GM21737 (cell line): ENCODE measurements around the gene KLF9.

Experiments
- ATAC-seq: cut with Tn5 transposase; IDR thresholded peaks from one replicate; pipeline ENCODE4 v1.9.1; 2021; ENCODE audit warnings: mild to moderate bottlenecking, moderate library complexity; ENCODE audit not compliant: unreplicated experiment

KLF9 gene

DNA sequence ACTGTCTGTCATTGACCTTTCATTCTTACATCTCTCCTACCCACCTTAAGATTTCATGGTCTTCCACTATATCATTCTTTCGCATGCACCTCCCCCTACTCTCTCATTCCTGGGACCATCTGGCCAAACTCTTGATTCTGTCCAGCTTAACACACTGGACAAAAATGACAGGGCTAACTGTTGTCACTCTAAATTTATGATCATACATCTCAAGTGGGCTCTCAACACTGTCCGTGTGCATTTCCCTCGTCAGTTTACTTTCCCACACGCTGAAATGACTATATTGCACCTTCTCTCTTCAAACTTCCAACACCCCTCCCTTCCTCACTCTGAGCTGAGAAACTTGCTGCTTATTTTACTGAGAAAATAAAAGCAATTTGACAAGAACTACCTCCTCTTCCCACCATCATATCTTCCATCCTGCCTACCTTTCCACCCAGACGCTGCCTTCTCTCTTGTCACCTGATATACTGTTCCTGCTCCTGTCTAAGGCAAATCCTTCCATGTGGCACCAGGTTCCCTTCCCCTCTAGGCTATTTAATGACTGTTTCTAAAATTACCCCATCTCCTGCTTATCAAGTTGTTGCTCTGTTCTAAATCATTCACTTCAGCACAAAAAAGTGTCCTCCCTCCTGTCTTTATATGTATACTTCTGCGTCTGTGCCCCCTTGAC is 8.1 kb upstream of the KLF9 start:
- no peak for ATAC-seq

DNA sequence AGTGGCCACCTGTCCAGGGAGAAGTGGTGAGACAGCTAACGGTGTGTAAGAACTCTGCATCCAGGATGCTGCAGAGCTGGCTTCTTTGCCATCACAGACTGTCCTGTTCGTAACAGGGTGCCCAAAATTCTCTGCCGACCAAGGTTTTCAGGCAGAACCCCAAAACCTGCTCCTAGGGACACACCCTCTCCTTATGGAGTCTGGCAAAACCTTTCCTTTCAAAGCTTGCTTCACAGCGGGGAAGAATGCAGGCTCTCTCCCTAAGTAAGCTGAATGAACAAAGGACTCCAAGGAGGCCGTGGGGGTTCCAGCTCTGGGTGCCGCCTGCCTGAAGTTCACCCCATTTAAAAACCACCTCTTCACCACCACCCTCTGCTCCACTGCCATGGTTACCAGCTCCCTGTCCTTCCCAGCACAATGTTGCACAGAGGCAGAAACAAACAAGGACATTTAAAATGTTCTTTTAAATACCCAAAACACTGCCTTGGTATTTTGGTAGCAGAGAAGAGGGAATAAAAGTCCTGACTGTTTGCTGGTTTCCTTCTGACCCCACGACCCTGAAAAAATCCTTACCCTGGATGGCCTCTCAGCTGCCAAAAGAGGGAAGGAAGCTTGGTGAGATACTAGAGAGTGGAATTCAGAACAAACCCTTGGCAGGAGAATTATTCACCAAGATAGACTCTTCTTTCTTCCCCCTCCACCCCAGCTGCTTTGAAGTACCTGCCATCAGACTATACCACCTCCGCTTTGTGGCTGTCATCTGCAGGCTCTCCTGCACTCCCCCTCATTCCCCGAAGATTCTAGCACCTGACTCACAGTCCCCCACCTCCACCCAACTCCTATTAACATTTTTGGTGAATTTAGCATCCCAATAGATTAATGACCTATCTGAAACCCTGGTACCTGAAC is 7.1 kb upstream of the KLF9 start:
- ATAC-seq, result no peak

DNA sequence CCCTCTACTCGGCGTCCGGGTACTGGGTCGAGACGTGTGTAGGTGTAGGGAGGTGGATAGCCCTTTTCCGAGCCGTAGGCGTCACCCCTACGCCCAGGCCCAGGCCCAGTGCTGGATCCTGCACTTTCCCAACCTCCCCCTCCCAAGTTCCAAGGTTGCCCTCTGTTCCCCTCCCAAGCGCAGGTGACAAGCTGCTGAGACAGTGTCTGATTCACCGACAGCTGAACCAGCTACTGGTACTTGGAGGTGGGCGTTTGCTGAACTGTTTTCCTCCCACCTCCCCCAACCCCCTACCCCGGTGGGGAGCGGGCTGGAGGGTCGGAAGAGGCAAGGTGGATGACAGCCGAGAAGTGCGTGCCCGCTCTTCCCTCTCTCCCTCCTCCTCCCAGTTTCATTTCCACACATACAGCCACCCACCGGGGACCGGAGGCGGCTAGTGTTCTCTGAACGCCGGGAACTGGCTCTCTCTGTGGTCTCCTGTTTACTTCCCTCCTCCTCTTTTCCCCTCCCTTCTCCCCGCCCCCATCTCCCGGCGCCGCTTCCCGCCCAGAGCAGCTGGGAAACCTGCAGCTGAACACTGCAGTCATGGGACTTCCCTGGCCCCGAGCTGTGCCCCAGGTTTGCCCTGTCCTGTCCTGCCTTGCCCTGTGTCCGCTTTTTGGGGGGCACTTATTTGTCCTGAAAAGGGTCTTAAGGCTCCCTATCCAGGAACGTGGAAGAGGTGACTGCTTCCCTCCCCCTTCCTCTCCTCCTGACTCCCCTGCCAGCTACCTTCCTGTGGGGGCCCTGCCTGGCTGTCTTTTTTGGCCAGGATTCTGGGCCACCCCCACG is 6.2 kb upstream of the KLF9 start:
- ATAC-seq, result peak; percentile 5

DNA sequence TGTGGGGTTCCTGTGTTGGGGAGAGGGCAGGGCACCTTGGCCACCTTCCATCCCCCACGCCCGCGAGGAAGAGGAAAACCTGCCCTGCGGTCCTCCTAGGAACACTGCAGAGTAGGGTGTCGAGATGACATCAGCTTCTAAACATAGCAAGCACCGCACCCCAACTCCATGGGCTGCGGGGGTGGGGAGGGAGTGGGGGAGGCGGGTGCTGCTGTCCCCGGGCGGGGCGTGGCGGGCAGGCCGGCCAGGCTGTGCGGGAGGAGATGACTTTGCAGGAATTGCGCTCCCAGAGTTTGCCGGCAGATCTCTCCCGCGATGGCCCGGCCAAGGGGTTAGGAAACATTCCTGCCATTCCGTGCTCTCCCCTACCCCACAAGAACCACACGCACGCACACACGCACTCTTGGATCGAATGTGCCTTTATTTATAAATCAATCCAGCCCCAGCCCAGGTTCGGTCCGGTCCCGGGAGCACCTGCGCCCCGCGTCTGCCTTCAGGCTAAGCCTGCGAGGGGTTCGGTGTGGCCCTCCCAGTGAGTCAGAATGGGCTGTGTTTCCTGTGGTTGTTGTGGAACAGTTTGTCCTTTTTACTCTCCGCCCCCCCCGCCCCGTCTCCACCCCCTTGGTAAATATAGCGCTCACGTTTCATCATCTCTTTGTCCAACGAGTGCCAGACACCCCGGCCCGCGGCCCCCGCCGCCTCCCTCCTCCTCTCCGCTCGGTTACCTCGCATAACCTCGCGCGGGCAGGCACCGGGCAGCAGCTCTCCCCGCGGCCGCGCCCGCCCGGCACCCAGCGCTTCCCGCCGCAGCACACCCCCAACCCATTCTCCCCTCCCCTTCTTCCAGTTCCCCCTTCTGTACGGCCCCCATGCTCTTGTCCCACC is 5.3 kb upstream of the KLF9 start:
- ATAC-seq, result peak; percentile 41

DNA sequence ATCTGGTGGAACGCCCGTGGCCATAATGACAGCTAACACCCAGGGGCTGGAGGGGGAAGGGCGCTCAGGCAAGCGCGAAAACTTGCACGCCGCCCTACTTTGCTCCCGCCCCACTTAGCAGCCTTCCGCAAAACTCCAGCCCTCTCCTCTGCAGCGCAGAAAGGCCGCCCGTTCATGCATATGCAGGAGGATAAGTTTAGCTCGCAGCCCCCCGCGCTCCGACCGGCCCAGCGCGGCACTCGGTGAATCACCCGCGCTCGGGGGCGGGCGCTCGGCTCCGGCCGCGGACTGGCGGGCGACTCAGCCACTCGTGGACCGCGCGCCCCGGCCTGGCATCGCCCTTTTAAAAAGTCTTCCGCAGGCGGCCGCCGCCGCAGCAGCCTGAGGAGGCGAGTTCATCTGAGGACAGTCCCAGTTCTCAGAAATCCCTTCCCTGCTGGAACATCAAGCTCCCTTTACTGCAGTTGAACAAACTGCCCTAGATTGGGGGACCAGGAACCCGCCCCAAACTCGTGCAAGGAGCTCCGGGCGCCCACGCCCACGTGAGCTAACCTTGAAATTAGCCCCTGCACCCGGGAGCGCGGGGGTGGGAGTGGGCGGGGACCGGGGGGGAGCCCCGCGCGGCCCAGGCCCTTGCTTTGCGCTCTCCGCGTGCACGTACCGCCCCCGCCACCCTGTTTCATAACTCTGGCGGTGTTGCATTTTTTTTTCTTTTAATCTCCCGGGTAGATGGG is 4.5 kb upstream of the KLF9 start:
- ATAC-seq, result peak; percentile 49

DNA sequence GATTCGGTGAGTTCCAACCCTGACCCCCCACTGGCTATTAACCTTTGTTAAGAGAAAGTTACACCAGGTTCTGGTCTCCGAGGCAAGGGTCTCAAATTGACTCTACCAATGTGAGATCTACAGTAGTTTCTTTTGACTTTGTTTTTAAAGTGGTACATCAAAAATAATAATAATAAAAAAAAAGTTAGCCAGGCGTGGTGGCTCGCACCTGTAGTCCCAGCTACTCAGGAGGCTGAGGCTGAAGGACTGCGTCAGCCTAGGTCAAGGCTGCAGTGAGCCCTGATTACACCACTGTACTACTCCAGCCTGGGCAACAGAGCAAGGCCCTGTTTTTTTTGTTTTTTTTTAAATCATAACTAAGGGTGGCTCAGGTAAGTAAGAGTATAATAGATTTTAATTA is 1.0 kb upstream of the KLF9 start:
- ATAC-seq, result no peak

DNA sequence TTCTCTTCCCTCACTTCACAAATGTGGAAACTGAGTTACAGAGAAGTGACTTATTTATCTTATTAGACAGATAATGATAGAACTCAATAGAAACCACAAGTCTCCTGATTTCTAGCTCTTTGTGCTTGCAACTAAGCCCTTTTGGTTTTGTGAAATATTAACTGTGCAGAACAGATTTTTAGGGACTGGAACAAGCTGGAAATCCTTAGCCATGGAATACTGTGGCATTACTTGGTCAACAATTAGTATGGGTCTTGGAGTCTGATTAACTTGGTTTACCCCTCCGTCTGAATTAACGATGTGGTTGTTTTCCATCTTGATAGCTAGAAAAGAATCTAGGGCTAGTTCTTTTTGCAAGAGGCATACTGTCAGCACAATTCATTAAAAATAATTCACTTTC is 584 bp upstream of the KLF9 start:
- no peak for ATAC-seq

DNA sequence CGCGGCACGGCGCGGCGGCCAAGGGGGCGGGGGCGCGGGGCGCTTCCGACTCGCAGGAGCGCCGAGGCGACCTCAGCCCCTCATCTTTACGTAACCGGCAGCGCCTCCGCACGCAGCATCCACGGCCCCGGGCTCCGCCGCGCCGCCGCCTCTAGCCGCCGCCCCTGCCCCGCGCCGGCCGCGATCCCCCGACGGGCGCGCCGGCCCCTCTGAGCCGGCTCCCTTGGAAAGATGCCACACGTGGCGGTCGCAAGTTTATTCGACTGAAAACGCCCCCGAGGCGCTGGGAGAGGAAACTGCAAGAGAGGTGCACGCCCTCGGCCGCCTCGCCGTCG is 1.0 kb downstream of the KLF9 start:
- peak; percentile 15 for ATAC-seq

DNA sequence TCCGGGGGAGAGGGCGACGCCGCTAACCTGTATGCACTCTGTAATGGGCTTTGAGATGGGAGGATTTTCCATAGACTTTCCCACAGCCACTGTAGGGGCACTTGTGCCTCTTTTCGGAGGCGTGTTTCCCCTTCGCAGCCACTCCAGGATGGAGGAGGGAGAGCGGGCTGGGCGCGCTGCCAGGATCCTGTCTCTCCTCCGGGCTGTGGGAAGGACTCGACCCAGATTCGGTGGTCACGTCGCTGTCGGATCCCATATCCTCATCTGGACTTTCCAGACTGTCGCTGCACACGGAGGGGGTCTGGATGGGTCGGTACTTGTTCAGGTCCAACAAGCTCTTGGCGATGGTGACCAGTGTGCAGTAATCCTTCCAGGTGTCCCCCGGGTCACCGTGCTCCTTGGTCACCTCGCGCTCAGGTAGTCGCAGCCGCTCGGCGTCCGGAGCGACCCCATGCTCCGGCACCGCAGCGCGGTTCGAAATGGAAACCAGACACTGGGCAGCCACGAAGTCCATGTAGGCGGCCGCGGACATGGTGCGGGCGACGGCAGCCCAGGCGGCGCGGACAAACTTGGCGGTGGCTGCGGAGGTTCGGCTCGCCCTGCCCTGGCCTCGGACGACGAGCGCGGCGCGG is 1.5 kb downstream of the KLF9 start:
- no peak for ATAC-seq

DNA sequence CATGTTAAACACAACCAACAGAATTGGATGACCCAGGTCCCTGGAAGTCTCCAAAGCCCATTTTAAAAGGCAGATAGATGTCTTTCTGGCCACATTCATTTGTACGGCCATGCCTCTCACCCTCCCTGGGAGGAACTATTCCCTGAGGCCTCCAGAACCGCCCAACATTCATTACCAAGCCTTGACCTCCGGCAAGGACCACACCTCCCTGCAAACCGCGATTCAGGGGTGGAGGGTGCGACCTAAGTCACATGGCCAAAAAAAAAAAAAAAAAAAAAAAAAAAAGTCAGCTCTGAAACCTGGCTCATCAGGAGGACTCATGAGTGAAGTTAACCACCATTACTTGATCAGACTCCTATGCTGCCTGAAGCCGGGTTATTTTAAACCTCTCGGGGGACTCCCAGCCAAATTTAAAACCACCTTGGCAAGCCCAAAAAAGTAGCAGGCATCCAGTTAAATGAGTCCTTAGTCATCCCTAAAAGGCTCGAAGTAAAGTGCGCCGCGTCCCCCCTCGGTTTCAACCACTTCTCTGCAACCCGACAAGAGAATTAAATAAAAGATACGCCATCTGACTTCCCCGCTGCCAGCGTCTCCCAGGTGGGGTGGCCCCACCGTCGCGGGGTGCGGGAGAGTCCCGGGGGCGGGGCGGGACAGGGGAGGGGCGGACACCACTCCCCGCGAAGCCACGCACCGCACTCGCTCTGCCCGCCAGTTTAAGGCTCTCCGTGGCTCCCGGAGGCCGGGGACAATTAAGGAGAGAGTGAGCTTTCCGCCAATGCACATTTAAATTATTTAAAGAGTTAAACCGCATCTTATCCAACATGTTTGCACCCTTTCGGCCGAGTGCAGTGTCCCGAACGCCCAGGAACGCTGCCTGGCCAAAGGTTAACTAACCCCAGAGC is 2.3 kb downstream of the KLF9 start:
- no peak for ATAC-seq

DNA sequence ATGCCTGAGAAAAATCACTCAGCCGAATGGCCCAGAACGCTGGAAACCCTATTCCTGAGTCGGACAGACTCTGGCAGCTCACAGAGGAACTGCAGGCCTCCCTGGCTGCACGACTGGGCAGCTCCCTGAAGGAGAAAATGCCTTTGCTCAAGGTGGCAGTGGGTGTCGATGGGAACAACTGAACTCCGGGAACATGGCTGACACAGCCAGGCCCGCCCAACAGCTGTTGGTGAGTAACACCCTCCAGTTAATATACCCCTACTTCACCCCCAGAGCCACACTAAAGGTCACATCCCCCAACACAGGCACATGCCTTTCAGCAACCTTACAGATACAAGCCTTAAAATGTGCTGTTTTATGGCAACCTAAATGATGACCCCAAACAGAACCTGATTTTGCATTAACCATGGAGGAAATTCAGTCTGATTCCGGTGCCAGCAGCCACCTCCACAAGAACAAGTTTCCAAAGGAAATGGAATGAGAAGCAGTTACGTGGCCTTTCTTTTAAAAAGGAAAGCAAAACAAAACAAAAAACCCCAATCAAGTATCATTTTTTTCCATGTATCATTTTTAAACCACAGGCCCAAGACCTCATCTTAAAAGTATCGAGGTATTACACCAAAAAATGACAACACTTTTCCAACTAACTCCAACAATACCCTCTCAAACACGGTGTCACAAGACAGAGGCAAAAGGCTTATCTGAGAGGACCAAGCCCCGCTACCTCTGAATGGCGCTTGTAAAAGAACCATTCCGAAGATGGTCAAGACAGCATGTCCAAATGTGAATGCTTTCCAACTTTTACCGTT is 3.1 kb downstream of the KLF9 start:
- no peak for ATAC-seq

DNA sequence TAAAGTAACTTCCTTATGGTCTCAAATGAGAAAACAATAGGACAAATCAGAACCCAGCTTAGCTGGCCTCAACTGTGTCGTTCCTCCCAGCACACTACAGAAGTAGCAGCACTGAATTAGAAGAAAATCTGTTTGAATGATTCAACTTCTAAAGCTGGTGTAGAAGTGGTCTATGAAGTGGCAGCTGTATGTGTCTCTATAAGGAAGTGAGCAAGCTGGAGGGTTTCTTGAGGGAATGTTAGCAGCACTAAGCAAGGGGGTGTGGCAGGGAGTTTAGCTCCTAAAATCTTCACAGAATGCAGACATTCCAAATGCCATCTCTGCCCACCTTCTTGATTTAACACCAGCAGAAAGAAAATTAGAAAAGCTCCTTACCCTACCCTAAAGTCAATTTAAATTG is 4.1 kb downstream of the KLF9 start:
- ATAC-seq, result no peak

DNA sequence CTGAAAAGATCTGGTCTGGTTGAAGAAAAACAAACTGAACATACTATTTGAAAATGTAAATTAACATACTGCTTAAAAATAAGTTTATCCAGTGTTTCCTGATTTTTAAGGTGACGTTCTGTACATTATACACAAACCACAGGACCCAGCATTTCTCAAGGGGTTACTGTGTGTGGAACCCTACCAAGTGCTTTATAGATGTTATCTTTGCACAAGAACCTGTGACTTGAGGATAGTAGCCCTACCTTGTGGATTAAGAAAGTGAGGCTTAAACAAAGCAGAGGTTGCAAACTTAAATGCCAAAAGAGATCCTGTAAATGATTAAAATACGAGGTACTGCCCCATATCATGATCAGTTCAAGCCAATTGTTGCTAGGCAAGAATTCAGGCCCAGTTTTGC is 4.7 kb downstream of the KLF9 start:
- no peak for ATAC-seq

DNA sequence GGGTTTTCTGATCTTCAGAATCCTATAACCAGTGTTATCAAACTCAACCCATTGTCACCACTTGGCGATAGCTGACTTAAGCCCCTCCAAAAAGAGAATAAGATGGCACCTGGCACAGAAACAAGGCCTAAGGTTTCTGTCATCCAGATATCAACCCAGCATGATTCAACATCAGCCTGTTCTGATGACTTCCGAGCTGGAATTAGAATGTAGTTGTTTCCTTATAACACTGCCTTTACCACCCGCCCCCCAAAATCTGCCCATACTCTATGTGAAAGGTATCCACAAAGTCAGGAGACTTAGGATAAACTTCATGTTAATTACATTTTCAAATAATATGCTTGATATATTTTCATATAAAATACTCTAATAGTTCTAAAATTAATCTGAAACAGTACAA is 5.2 kb downstream of the KLF9 start:
- ATAC-seq, result no peak

DNA sequence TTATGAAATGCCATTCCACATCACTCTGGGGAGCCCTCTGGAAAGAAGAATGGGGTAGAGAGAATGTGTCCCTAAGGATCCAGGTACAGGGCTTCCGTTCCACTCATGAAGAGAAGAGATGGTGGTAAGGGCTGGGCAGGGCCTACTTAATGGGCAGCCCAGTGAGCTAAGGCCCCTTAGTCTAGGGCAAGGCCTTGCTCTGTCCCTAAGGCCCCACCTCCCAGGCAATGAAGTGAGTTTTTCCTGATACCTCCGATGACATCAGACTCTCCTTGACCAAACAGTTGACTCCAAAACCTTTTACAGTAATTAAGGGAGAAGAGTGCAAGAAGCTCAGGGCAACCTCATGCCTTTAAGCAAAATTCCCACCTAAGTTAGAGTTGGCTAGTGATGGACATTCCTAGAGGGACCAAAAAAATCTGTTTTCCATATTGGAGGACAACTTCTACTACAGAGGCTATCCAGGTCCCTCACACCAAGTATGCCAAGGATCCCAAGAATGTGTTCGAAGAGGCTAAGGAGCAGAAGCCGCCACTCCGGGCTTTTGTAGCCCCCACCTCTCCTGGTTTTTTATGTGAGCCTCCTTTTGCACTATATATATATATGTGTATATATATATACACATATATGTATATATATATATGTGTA is 5.9 kb downstream of the KLF9 start:
- ATAC-seq, result no peak

DNA sequence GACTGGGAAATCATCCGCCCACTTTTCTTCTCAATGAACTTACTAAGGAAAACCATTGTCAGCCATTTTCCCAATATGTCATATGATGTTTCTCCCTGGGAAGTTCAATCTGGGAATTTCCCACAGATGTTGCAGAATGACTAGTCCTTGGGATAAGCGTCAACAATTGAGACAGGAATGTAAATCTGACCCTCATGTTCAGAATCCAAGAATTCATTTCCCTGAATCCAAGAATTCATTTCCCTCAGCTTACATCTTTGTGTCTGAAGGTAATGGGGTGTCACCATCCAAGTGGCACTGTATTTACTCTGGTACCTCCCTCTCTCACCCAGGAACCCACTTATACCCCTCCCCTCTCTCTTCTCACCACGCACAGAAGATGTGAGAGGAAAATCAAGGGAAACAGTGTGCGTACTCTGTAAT is 7.4 kb downstream of the KLF9 start:
- ATAC-seq, result no peak

DNA sequence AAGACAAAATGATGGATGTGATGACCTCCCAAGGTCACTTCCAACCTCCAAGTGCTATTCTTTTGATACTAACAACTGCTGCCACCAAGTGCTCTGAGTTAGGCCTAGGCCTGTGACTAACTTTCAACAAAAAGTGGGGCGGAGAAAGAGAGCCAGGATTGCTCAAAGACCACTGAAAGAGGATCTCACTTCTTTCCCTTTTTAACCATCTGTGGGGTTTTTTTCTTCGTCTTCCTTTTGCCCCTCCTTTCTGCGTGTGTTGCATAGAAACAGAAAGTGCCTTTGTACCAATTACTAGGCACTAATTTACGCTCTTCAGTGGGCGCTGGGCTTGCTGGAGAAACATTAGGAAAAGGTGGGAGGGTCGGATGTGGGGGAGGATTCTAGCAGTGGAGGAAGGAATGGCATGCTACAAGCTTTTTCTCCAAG is 8.0 kb downstream of the KLF9 start:
- peak; percentile 61 for ATAC-seq
